GM21786 (cell line): ENCODE data around the gene NSFL1C.
"Not testable (repeated sequence)": the region's sequence is repeated elsewhere in the genome, so short reads cannot be mapped to it uniquely, and the experiment has no call there.

ENCODE experiments used
- ATAC-seq: cut with Tn5 transposase; IDR thresholded peaks from one replicate; pipeline ENCODE4 v1.9.1; 2021; ENCODE audit not compliant: unreplicated experiment

The NSFL1C gene

DNA sequence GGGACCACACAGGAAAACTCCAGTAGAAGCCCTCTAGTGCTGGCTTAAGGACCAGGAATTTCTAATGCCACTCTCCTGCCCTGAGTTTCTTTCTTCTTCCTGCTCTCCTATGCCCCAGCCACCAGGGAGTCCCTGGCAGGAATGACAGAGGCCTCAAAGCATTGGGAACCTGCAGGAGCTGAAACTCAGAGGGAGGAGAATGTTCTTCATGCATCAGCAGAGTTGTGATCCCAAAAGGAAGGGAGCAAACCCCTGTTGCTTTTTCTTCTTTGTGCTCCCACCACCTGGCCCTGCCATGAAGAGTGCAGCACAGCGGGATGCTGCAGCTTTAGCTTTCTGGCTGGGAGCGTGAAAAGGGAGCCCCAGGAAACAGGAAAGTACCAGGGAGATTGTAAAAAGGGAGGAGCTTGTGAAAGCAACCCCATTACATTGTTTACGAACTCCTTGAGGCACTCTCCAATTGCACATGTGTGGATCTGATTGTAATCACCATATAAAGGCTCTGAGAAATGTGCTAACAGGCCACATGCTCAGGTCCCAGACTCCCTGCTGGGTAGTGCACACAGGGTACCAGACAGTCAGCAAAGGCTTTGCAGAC is 39.1 kb downstream of the NSFL1C start:
- no peak for ATAC-seq

DNA sequence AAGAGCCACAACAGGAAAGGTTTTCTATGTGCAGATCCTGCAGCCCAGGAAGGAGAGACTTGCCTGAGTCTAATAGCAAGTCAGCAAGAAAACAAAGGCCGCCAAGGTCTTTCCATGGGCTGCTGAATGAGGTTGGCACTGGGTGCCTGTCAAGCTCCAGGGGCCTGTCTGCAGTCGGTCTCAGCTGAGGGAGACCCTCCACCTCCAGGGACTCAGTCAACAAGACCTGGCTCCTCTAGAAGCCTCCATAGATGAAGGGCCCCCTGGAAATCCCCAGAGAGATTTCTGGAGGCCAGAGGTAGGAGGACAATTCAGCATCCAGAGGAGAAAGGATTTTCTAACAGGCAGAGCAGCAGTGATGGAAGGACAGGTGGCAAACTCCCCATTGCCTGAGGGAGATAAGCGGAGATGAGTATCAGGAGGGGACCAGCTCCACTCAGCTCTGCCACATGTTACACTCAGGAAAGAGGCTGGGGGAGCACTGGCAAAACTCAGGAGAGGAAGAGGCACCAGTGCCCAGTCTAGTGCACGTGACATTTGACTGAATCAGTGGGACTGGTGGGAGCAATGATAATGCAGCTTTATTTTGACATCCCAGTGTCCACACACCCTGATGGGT is 40.3 kb downstream of the NSFL1C start:
- no peak for ATAC-seq

DNA sequence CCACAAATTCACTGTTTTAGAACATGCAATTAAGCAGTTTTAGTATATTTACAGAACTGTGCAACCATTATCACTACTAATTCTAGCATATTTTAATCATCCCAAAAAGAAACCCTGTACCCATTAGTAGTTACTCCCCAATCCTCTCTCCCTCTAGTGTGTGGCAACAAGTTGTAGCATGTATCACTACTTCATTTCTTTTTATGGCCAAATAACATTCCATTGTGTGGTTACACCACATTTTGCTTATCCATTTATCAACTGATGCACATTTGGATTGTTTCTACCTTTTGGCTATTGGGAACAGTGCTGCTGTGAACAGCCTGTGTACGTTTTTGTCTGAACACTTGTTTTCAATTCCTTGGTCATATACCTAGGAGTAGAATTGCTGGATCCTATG is 42.3 kb downstream of the NSFL1C start:
- ATAC-seq, result no peak

DNA sequence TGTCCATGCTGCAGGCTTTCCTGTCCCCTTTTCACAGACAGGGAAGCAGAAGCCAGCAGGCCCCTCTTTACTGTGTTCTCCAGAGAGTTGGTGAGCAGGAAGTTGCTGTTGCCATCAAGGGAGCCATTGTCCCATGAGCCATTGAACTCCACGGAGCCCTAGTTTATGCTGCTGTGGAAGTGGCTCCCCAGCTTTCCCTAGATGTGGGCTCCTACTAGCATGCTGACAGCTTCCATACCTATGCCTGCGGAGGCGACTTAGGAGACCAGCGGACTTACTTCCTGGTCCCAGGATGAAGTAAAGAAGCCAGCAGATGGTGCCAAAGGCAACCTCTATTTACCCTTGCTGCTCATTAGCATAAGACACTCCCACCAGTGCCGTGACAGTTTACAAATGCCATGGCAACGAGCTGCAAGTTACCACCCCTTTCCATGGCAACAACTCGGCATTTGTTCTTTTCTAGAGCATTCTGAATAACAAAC is 43.0 kb downstream of the NSFL1C start:
- no peak for ATAC-seq

DNA sequence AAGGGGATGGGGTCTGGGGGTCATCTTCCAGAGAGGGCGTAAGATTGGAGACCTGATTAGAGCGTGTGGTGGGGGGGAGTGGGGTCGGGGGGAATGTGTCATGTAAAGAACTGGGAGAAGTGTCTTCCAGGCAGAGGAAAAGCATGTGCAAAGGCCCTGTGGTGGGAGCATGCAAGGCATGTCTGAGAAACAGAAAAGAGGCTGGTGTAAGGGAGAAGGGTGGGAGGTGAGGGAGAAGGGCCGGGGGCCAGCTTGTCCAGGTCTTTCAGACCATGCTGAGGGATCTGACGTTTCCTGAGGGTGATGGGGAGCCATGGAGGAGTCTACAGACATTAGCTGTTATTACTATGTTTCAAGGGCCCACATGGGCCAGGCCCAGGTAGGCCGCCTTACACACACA is 43.4 kb downstream of the NSFL1C start:
- ATAC-seq, result no peak

DNA sequence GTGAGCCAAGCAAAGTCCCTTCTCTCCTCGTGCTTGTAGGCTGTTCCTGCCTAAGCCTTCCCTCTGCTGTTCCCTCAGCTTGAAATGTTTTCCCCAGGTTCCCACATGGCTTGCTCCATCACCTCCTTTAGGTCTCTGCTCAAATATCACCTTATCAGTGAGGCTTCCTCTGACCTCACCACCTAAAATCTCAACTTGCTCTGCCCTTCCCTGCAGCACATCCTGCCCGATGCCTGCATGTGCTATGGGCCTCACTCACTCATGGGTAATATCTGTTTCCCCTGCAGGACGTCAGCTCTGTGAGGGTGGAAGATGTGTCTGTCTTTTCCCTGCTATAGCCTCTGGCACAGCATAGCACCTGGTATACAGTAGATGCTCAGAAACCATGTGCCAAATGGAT is 43.9 kb downstream of the NSFL1C start:
- no peak for ATAC-seq

DNA sequence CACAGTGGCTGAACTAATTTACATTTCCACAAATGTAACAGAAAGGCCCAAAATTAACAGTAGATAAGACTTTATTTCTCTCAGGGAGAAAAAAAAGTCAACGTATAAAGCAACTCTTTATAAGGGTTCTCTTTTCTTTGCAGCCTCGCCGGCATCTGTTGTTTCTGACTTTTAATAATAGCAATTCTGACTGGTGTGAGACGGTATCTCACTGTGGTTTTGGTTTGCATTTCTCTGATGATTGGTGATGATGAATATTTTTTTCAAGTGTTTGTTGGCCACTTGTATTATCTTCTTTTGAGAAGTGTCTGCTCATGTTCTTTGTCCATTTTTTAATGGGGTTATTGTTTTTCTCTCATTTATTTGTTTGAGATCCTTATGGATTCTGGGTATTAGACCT is 46.6 kb downstream of the NSFL1C start:
- ATAC-seq, result no peak

GRCh38 chr20:1418350-1418749 is 48.3 kb downstream of the NSFL1C start:
- no peak for ATAC-seq

DNA sequence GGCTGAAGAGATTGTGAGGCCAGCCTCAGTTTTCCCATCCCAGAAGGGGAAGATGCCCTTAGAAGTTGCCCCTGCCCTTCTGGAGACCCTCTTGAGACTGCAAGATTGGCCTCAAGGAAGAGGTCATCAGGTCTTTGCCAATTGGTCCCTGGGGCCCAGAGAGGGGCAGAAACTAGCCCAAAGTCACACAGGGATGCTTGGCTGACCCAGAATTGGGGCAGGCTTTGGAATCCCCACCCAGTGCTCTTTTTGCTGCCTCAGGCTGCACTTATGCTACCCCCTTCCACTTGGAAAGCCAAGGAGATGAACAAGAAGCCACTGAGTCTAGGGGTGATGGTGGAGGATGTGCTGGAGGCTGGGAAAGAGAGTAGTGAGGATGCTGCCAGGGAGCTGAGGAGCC is 48.9 kb downstream of the NSFL1C start:
- ATAC-seq, result no peak

- ATAC-seq, result no peak
Observed at GRCh38 chr20:1417273-1417672, 49.4 kb downstream of the NSFL1C start.

DNA sequence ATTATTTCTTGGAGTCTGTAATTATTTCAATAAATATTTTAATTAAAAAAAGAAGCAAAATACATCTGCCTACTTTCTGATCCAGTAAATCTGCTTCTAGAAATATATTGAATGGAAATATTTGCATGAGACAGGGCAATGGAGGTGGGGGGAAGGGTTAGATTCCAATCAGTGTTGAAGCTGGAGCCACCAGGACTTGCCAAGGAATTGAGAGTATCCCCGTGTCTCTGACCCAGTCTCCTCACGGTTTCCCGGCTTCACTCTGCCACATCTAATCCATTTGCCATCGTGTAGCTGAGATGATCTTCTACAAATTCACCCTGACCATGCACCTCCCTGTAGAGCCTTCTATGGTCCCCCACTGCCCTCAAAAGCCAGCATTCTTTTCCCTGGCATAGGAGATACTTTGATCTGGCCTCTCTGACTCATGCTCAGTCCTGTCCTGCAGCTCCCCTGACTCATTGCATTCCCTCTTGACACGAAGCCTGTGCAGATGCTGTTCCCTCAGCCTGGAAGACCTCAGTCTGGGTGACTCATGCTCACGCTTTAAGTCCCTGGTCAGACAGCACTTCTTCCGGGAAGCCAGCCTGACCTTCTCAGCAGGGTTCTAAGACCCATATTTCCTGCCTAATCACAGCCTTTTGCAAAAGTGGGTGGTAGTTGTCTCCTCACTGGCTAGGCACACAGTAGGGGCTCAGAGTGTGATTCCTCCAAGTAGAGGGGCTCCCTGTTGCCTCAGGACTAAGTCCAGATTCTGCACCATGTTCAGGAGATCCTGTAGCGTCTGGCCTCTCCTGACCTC is 50.8 kb downstream of the NSFL1C start:
- no peak for ATAC-seq

GRCh38 chr20:1414982-1415381 is 51.7 kb downstream of the NSFL1C start:
- ATAC-seq, result no peak

- no peak for ATAC-seq
Observed at GRCh38 chr20:1405801-1406200, 60.8 kb downstream of the NSFL1C start.

DNA sequence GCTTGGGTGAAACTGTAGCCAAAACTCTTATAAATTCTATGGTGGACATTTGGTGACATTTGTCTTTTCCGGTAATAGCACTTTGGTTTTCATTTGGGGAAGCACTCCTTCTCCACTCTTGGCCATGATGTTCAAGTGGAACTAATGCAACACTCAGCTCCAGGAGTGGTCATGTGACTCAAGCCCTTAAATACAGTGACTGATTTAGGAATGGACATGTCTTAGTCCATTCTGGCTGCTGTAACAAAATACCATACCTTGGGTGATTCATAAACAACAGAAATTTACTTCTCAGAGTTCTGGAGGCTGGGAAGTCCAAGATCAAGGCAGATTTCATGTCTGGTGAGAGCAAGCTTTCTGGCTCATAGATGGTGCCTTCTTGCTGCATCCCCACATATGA is 63.0 kb downstream of the NSFL1C start:
- ATAC-seq, result no peak

- no peak for ATAC-seq
Observed at GRCh38 chr20:1402149-1402548, 64.5 kb downstream of the NSFL1C start.

DNA sequence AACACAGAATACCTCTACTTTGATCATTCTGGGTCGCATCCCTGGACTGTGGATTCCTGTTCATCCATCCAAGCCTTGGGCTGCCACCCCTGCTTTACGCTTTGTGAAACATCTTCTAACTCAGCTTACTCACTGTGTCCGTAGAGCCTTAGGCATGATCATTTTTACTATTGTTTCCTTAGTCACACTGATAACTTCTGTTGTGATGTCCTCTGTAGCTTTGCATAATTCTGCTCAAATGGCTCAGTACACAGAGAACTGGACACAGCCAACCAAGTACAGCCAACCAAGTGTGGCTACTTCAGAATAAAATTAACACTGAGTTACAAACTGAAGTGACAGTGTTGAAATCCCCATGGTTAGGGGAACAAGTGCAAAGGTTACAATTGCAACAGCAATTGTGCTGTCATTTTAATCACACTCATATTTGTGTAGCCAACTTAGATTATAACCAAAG is 65.2 kb downstream of the NSFL1C start:
- no peak for ATAC-seq

DNA sequence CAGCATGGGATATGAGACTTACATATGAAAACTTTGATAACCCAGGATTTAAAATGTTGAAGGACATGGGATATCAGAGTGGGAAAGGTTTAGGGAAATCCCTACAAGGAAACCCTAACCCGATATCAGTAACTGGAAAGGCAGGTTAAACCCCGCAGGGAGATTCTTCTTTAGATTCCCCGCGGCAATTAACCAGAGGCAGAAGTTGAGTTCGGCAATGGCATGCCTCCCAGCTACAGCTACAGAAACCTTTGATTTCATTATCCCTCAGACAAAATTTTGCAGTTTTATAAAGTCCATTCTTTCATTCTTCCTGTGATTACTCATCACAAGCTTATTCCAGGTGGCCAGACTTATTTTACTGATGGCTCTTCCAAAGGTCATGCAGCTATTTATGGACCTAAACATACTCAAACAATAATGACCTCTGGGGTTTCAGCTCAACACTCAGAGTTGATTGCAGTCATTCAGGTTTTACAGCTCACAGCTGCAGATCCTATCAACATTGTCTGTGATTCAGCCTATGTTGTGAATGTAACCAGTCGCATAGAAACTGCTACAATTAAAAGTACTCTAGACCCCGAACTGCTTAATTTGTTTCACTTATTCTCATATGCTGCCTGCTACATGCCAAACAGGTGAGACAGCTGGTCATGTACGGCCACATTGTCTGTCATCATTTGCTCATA is 66.8 kb downstream of the NSFL1C start:
- not testable (repeated sequence) for ATAC-seq

DNA sequence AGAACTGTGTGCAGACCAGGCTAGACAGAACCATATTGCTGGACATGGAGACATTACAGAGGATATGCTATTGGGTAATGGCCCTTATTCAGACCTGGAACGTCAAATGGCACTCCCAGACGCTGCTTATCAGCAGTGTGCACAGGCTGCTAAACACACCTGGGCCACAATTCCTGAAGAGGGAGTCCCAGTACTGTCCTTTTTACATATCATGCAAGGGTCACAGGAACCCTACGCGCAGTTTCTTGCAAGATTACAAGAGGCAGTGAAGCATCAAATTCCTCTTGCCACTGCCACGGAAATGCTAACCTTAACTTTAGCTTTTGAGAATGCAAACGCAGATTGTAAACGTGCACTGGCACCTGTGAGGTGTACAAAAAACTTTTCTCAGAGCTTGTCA is 68.5 kb downstream of the NSFL1C start:
- ATAC-seq, result not testable (repeated sequence)

DNA sequence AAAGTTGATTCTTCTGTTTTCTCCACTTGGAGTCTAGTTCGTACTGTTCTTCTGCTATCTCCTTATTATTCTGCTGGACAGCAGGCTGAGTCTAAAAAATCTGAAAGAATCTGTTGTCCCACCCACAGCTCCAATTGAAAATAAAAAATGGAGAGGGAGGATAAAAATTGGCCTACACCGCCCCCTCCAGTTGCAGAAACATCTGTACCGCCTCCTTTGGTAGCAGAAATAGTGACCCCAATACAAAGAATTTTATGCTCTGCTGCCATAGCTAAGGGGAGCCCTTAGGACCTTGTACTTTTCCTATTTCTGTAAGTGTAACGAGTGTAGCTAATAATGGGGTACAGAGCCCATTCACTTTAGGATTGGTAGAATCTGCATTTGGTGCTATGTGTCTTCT is 68.9 kb downstream of the NSFL1C start:
- no peak for ATAC-seq

- no peak for ATAC-seq
Observed at GRCh38 chr20:1396702-1397101, 69.9 kb downstream of the NSFL1C start.

DNA sequence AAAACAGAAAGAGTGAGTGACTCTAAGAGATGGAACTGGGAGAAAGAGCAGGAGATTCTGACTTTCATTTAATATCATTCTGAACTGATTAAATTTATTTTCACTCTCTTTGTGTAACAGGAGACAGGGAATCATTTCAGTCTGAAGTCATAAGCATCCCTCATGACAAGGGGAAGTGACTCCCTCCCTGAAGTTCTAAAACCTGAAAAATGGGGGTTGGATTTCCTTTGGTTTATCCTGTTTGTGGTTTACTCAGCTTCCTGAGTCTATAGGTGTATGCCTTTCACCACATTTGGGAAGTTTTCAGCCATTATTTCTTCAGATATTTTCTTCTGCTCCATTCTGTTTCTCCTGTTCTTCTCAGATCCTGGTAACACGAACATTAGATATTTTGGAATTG is 70.4 kb downstream of the NSFL1C start:
- ATAC-seq, result no peak

DNA sequence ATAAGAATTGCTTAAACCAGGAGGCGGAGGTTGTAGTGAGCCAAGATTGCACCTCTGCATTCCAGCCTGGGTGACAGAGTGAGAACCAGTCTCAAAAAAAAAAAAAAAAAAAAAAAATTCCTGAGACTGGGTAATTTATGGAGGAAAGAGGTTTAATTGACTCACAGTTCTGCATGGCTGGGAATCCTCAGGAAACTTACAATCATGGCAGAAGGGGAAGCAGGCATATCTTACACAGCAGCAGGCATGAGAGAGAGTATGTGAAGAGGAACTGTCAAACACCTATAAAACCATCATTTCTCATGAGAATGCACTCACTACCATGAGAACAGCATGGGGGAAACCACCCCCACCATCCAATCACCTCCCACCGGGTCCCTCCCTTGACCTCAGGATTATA is 72.0 kb downstream of the NSFL1C start:
- ATAC-seq, result no peak
